HepG2 (cell line): ENCODE measurements around the gene CADM2. TPM values are rescaled to one million over a fixed set of nuclear protein-coding genes. Genes with fewer than 3 reads are reported as not detected.

Experiments used
- ATAC-seq: fragments of 200-7000 bp; cut with Tn5 transposase; 3 replicates; pipeline ENCODE4 v1.9.1; 2020; ENCODE audit warnings: mild to moderate bottlenecking, moderate library complexity
- BruUV-seq: library from RNA; stranded (reverse); fragments of 400-500 nt; replicated peaks from 2 replicates; lab custom pipeline; 2021; lab: Mats Ljungman, UMichigan
- CTCF ChIA-PET: fragments of 300-600 bp; formaldehyde crosslinking; extraction: SDS; loops from one replicate; lab custom pipeline; 2021; ENCODE audit warnings: low total read pairs, inconsistent platforms, low intra/inter-chr PET ratio; lab: Yijun Ruan, JAX
- POLR2A ChIA-PET: fragments of 350-600 bp; sonication (Branson Sonifier 250); formaldehyde crosslinking; loops from one replicate; lab custom pipeline; 2020; ENCODE audit warnings: antibody characterized with exemption, inconsistent platforms; lab: Yijun Ruan, JAX
- DNase-seq: peaks from one replicate; pipeline ENCODE4 v3.0.0-alpha.2; 2015; ENCODE audit warnings: low spot score
- FAIRE-seq: peaks from 3 replicates; lab custom pipeline; 2011; peaks lifted over from hg19 to GRCh38; lab: Jason Lieb, UNC
- H2AFZ ChIP-seq: one replicate; pipeline ENCODE4 v1.6.1; 2011; ENCODE audit warnings: low read length, inconsistent platforms
- H3K27ac ChIP-seq: fragments of 300-600 bp; 3 replicates; pipeline ENCODE4 v1.8.0; 2011; ENCODE audit warnings: mixed run types, mild to moderate bottlenecking, mixed read lengths, low read length, inconsistent platforms; ENCODE audit not compliant: insufficient read depth; ENCODE audit errors: extremely low read length
- H3K27me3 ChIP-seq, 2 experiments: fragments of 200-600 bp in 1 of 2; 2 replicates in 1 of 2; 3 replicates in 1 of 2; pipeline versions ENCODE4 v1.6.0 to v1.8.0; 2011; ENCODE audit warnings: low read length in 2 of 2, mild to moderate bottlenecking in 2 of 2, moderate library complexity in 2 of 2, inconsistent platforms in 1 of 2; ENCODE audit not compliant: insufficient read depth in 2 of 2, control insufficient read depth in 1 of 2
- H3K36me3 ChIP-seq, 2 experiments: fragments of 200-600 bp in 1 of 2; replicated peaks in 1 of 2; 2 replicates in 1 of 2; 3 replicates in 1 of 2; pipeline versions ENCODE4 v1.5.1 to v1.8.0; 2011; ENCODE audit warnings: low read length in 2 of 2, inconsistent platforms in 1 of 2; ENCODE audit not compliant: insufficient read depth in 2 of 2, control insufficient read depth in 1 of 2
- H3K4me1 ChIP-seq: 2 replicates; pipeline ENCODE4 v1.5.1; 2012; ENCODE audit warnings: low read length, inconsistent platforms; ENCODE audit not compliant: insufficient read depth
- H3K4me2 ChIP-seq: 2 replicates; pipeline ENCODE4 v1.6.0; 2011; ENCODE audit warnings: low read depth, low read length, inconsistent platforms
- H3K4me3 ChIP-seq, 3 experiments: fragments of 200-600 bp in 1 of 3; sonication (generic), shearing (Covaris generic) in 1 of 3; replicated peaks in 1 of 3; 2 replicates each; pipeline ENCODE4 v1.5.1; 2011 to 2016; ENCODE audit warnings: low read length in 3 of 3, inconsistent platforms in 2 of 3, low read depth in 2 of 3, mild to moderate bottlenecking in 2 of 3, control low read depth in 1 of 3, mixed read lengths in 1 of 3; ENCODE audit not compliant: insufficient read depth in 1 of 3
- H3K79me2 ChIP-seq: one replicate; pipeline ENCODE4 v1.6.1; 2011; ENCODE audit warnings: low read length, inconsistent platforms; ENCODE audit not compliant: insufficient read depth
- H3K9ac ChIP-seq: 2 replicates; pipeline ENCODE4 v1.6.0; 2011; ENCODE audit warnings: mild to moderate bottlenecking, low read depth, low read length, inconsistent platforms; ENCODE audit not compliant: insufficient read depth
- H3K9me3 ChIP-seq: 2 replicates; pipeline ENCODE4 v1.5.1; 2012; ENCODE audit warnings: mild to moderate bottlenecking, low read length
- H4K20me1 ChIP-seq: 2 replicates; pipeline ENCODE4 v1.6.0; 2011; ENCODE audit warnings: inconsistent platforms, mild to moderate bottlenecking, low read length, moderate library complexity; ENCODE audit not compliant: insufficient read depth
- GTF2F1 ChIP-seq: fragments of 150-350 bp; IDR thresholded peaks from 2 replicates; pipeline ENCODE4 v1.6.1; 2014; ENCODE audit warnings: low read length
- NPAS2 ChIP-seq: sonication (generic); formaldehyde crosslinking; IDR thresholded peaks from 2 replicates; pipeline ENCODE4 v1.8.0; 2022; ENCODE audit warnings: mild to moderate bottlenecking, missing genetic modification reagents, borderline replicate concordance
- ONECUT2 ChIP-seq: sonication (generic); formaldehyde crosslinking; IDR thresholded peaks from 2 replicates; pipeline ENCODE4 v1.4.0; 2020; ENCODE audit warnings: missing genetic modification reagents
- PLRG1 ChIP-seq: fragments of 450-650 bp; conservative IDR thresholded peaks from 2 replicates; pipeline ENCODE4 v1.6.1; 2016
- POGK ChIP-seq: sonication (generic); formaldehyde crosslinking; conservative IDR thresholded peaks from 2 replicates; pipeline ENCODE4 v1.8.0; 2022; ENCODE audit warnings: mild to moderate bottlenecking, moderate library complexity, missing genetic modification reagents
- XRCC5 ChIP-seq: fragments of 200-400 bp; formaldehyde crosslinking; optimal IDR thresholded peaks from 2 replicates; pipeline ENCODE3; 2017; ENCODE audit warnings: mild to moderate bottlenecking, low read length
- WGBS: methylation state at CpG from one replicate; pipeline ENCODE4 v1.1.6; 2017; ENCODE audit warnings: low lambda C conversion rate; 5-methylcytosine and 5-hydroxymethylcytosine counted together
- in situ Hi-C: cut with HindIII; loops from 2 replicates; pipeline ENCODE4 v1.10.0; 2017; ENCODE audit warnings: low pct_unique_long_range_greater_than_20kb; ENCODE audit not compliant: extremely low pct_ligation_motif_present
- intact Hi-C: fragments of 100-400 bp; cut with micrococcal nuclease; formaldehyde crosslinking; loops from one replicate; pipeline ENCODE4 v1.10.0; 2022; ENCODE audit not compliant: unreplicated experiment
- polyA plus RNA-seq, 8 experiments: library from polyadenylated mRNA; depleted of rRNA in 3 of 8; stranded (reverse) in 7 of 8; unstranded in 1 of 8; fragments of >200 nt; fragmentation: Illumina TruSeq in 4 of 8; extraction: Trizol in 4 of 8; gene quantifications; 2 replicates each; pipeline versions ENCODE4 v1.2.1 to v1.2.3, GENCODE V29; 2011 to 2016; ENCODE audit warnings: low read depth in 4 of 8, missing spikeins in 1 of 8, mixed read lengths in 1 of 8; ENCODE audit not compliant: insufficient read depth in 1 of 8
- total RNA-seq, 5 experiments: library from RNA; depleted of rRNA; stranded (reverse); fragments of >200 nt; fragmentation: Illumina TruSeq; extraction: Trizol; gene quantifications; 2 replicates each; pipeline ENCODE4 v1.2.3, GENCODE V29; 2016; ENCODE audit warnings: low read depth in 1 of 5
- TF ChIP-seq, protein P1 (sequence below), 2 experiments: fragments of 450-650 bp in 1 of 2; sonication (generic) in 1 of 2; formaldehyde crosslinking; IDR thresholded peaks; 2 replicates each; pipeline versions ENCODE4 v1.5.0 to v1.8.0; 2020 to 2022; ENCODE audit warnings: mild to moderate bottlenecking in 1 of 2, missing genetic modification reagents in 1 of 2

Gene CADM2
- total and polyA plus RNA-seq, 2 of the 13 experiments (the other 11 are each of a cell fraction or from before 2014, with no cell fraction given): not detected

- CTCF ChIA-PET: no interaction called here
- WGBS: 3% methylated on average over 3 of the region's 3 CpGs
- BruUV-seq: no TSS peak
- no peaks in the 10 kb centered on the region for H3K79me2 ChIP-seq
- H3K36me3 ChIP-seq: no peaks in the 10 kb centered on the region
- intact Hi-C loops: loop anchor here (10.0 kb wide), 1 partner anchor 142 kb away; no protein-coding TSS in a partner anchor
- in situ Hi-C loops: no loop called here
- FAIRE-seq: no peak
- no peak overlapping the region for H3K4me2 ChIP-seq
- POLR2A ChIA-PET: no interaction called here
- TF ChIP-seq ONECUT2 (CRISPR knock-in tag) (no peak), PLRG1 (no peak), POGK (CRISPR knock-in tag) (no peak), GTF2F1 (no peak), NPAS2 (CRISPR knock-in tag) (no peak), XRCC5 (no peak)
- TF ChIP-seq, protein P1, sequence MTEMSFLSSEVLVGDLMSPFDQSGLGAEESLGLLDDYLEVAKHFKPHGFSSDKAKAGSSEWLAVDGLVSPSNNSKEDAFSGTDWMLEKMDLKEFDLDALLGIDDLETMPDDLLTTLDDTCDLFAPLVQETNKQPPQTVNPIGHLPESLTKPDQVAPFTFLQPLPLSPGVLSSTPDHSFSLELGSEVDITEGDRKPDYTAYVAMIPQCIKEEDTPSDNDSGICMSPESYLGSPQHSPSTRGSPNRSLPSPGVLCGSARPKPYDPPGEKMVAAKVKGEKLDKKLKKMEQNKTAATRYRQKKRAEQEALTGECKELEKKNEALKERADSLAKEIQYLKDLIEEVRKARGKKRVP (CRISPR knock-in tag; IDR thresholded peaks at IDR 0.05): no peak
- no peaks in the 10 kb centered on the region for H4K20me1 ChIP-seq
- no peak for DNase-seq
- H3K9me3 ChIP-seq: no peaks in the 10 kb centered on the region
- H3K4me3 ChIP-seq: no peak overlapping the region
- no peak overlapping the region for H3K9ac ChIP-seq
- H3K27me3 ChIP-seq: no peaks in the 10 kb centered on the region
- H2AFZ ChIP-seq: no peak overlapping the region
- ATAC-seq: no peak
- no peaks in the 10 kb centered on the region for H3K4me1 ChIP-seq
- H3K27ac ChIP-seq: no peak overlapping the region
Observed at GRCh38 chr3:85662462-85662861, 703.7 kb downstream of the CADM2 start.
